Caco-2 (cell line): Measurements from ENCODE around the gene FARS2. TPM values are rescaled to one million over a fixed set of nuclear protein-coding genes. Genes with fewer than 3 reads are reported as not detected.

Source experiments
- BruUV-seq: library from RNA; stranded (reverse); fragments of 400-500 nt; replicated peaks from 2 replicates; lab custom pipeline; 2021; lab: Mats Ljungman, UMichigan
- CTCF ChIA-PET: fragments of 300-600 bp; sonication (Branson Sonifier 250); formaldehyde crosslinking; loops from one replicate; lab custom pipeline; 2022; ENCODE audit warnings: antibody characterized with exemption; lab: Charles Lee
- POLR2A ChIA-PET: fragments of 300-600 bp; sonication (Branson Sonifier 250); formaldehyde crosslinking; loops from one replicate; lab custom pipeline; 2022; ENCODE audit warnings: antibody characterized with exemption; lab: Charles Lee
- DNase-seq, 2 experiments: peaks; one replicate each; pipeline versions ENCODE4 v3.0.0 to v3.0.0-alpha.2; 2020 to 2022
- H3K27me3 ChIP-seq: replicated peaks from 2 replicates; pipeline ENCODE4 v1.6.0; 2011; ENCODE audit warnings: low read length; ENCODE audit not compliant: control insufficient read depth, insufficient read depth
- H3K36me3 ChIP-seq: 2 replicates; pipeline ENCODE4 v1.5.1; 2011; ENCODE audit warnings: low read length; ENCODE audit not compliant: control insufficient read depth, insufficient read depth
- H3K4me1 ChIP-seq: fragments of 250-450 bp; sonication (Bioruptor Pico); 2 replicates; pipeline ENCODE4 v1.5.1; 2020; ENCODE audit warnings: mild to moderate bottlenecking
- H3K4me3 ChIP-seq: 2 replicates; pipeline ENCODE4 v1.5.1; 2011; ENCODE audit warnings: low read depth, mild to moderate bottlenecking, control low read depth, low read length
- H3K9me3 ChIP-seq: fragments of 250-450 bp; sonication (Bioruptor Pico); 2 replicates; pipeline ENCODE4 v1.5.1; 2020; ENCODE audit warnings: mild to moderate bottlenecking, moderate library complexity
- H3K27ac Mint-ChIP-seq: one replicate; pipeline ENCODE4 v1.8.0; 2022; ENCODE audit warnings: mixed read lengths; ENCODE audit not compliant: unreplicated experiment
- H3K27me3 Mint-ChIP-seq: one replicate; pipeline ENCODE4 v1.8.0; 2022; ENCODE audit warnings: mixed read lengths; ENCODE audit not compliant: insufficient read depth, unreplicated experiment
- H3K36me3 Mint-ChIP-seq: one replicate; pipeline ENCODE4 v1.8.0; 2022; ENCODE audit warnings: mild to moderate bottlenecking, mixed read lengths; ENCODE audit not compliant: insufficient read depth, unreplicated experiment
- H3K4me1 Mint-ChIP-seq: one replicate; pipeline ENCODE4 v1.8.0; 2022; ENCODE audit warnings: low read depth, mixed read lengths; ENCODE audit not compliant: unreplicated experiment
- H3K4me3 Mint-ChIP-seq: one replicate; pipeline ENCODE4 v1.8.0; 2022; ENCODE audit warnings: mild to moderate bottlenecking, moderate library complexity, mixed read lengths; ENCODE audit not compliant: unreplicated experiment
- H3K9me3 Mint-ChIP-seq: one replicate; pipeline ENCODE4 v1.8.0; 2022; ENCODE audit warnings: mixed read lengths; ENCODE audit not compliant: unreplicated experiment
- intact Hi-C: fragments of 100-400 bp; cut with micrococcal nuclease; formaldehyde crosslinking; loops from one replicate; pipeline ENCODE4 v1.10.0; 2022; ENCODE audit not compliant: unreplicated experiment
- total RNA-seq: library from RNA; stranded (reverse); gene quantifications from 2 replicates; pipeline ENCODE4 v1.2.3, GENCODE V29; 2022
- TF ChIP-seq, protein P1 (sequence below), 2 experiments: fragments of 200-600 bp in 1 of 2; IDR thresholded peaks; 1 replicate in 1 of 2; 2 replicates in 1 of 2; pipeline versions ENCODE4 v1.5.1 to v1.8.0; 2011 to 2022; ENCODE audit warnings: antibody characterized with exemption in 1 of 2, control low read depth in 1 of 2, inconsistent platforms in 1 of 2, low read depth in 1 of 2, low read length in 1 of 2, mild to moderate bottlenecking in 1 of 2, moderate library complexity in 1 of 2; ENCODE audit not compliant: insufficient read depth in 1 of 2, severe bottlenecking in 1 of 2, unreplicated experiment in 1 of 2

Gene FARS2
- total RNA-seq, 1 experiment from 2014 or later = 15.4 TPM

DNA sequence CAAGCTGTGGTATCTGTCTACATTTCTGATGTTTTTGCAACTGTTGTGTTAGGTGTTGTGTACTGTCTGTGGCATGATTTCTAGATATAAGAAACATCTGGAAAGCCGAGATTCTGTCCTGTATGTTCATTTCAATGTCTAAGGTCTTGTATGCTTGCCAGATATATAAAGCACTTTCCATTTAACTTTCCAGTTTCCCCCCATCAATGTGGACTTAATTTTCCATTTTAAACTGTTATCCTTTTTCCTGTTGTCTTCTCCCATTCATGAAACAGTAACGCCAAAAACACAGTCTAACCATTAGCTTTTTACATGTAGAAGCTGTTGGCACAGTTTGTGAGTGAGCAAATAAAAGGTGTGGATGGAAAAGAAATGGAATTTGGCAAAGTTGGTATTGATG lies 181.6 kb downstream of the FARS2 start:
- H3K36me3 ChIP-seq = no peaks in the 10 kb centered on the region
- ChIA-PET POLR2A (no interaction called here), CTCF (no interaction called here)
- H3K27me3 ChIP-seq = no peaks in the 10 kb centered on the region
- H3K4me1 ChIP-seq = no peaks in the 10 kb centered on the region
- BruUV-seq = no TSS peak
- Mint-ChIP-seq H3K4me3 (no peak overlapping the region), H3K27ac (no peak overlapping the region), H3K36me3 (no peaks in the 10 kb centered on the region), H3K4me1 (peaks cover 6% of the 10 kb centered on the region), H3K27me3 (no peaks in the 10 kb centered on the region), H3K9me3 (no peaks in the 10 kb centered on the region)
- no peaks in the 10 kb centered on the region for H3K9me3 ChIP-seq
- H3K4me3 ChIP-seq = no peak overlapping the region
- DNase-seq = no peak
- TF ChIP-seq, protein P1, sequence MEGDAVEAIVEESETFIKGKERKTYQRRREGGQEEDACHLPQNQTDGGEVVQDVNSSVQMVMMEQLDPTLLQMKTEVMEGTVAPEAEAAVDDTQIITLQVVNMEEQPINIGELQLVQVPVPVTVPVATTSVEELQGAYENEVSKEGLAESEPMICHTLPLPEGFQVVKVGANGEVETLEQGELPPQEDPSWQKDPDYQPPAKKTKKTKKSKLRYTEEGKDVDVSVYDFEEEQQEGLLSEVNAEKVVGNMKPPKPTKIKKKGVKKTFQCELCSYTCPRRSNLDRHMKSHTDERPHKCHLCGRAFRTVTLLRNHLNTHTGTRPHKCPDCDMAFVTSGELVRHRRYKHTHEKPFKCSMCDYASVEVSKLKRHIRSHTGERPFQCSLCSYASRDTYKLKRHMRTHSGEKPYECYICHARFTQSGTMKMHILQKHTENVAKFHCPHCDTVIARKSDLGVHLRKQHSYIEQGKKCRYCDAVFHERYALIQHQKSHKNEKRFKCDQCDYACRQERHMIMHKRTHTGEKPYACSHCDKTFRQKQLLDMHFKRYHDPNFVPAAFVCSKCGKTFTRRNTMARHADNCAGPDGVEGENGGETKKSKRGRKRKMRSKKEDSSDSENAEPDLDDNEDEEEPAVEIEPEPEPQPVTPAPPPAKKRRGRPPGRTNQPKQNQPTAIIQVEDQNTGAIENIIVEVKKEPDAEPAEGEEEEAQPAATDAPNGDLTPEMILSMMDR (IDR thresholded peaks at IDR 0.05; ENCODE audit: insufficient read depth in 1 of 2, low read depth in 1 of 2, low read length in 1 of 2, severe bottlenecking in 1 of 2, unreplicated experiment in 1 of 2) = no peak
- intact Hi-C loops = no loop called here

DNA sequence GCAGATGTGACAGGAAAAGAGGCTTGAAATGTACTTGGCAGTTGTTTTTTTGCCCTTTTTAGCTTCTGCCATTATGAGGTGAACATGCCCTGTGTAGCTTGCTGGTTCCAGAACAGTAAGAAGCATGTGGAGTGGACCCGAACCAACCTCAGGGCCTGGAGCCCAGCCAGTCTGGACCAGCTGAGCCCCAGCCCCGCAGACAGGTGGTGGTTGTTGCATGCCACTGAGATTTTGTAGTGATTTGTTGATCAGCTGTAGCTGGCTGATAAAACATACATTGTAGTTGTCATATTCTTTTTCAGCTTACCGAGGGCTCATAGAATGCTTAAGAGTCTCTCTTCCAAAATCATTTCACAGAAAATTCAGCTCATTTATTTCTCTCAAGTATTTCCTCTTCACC lies 182.2 kb downstream of the FARS2 start:
- Mint-ChIP-seq H3K27me3 (no peaks in the 10 kb centered on the region), H3K36me3 (no peaks in the 10 kb centered on the region), H3K4me1 (peaks cover 6% of the 10 kb centered on the region), H3K9me3 (no peaks in the 10 kb centered on the region), H3K27ac (no peak overlapping the region), H3K4me3 (no peak overlapping the region)
- no peak for DNase-seq
- no peaks in the 10 kb centered on the region for H3K27me3 ChIP-seq
- H3K36me3 ChIP-seq = no peaks in the 10 kb centered on the region
- no TSS peak for BruUV-seq
- intact Hi-C loops = no loop called here
- no peaks in the 10 kb centered on the region for H3K4me1 ChIP-seq
- ChIA-PET CTCF (no interaction called here), POLR2A (no interaction called here)
- TF ChIP-seq, protein P1 (IDR thresholded peaks at IDR 0.05; ENCODE audit: insufficient read depth in 1 of 2, low read depth in 1 of 2, low read length in 1 of 2, severe bottlenecking in 1 of 2, unreplicated experiment in 1 of 2) = no peak
- no peak overlapping the region for H3K4me3 ChIP-seq
- H3K9me3 ChIP-seq = no peaks in the 10 kb centered on the region

DNA sequence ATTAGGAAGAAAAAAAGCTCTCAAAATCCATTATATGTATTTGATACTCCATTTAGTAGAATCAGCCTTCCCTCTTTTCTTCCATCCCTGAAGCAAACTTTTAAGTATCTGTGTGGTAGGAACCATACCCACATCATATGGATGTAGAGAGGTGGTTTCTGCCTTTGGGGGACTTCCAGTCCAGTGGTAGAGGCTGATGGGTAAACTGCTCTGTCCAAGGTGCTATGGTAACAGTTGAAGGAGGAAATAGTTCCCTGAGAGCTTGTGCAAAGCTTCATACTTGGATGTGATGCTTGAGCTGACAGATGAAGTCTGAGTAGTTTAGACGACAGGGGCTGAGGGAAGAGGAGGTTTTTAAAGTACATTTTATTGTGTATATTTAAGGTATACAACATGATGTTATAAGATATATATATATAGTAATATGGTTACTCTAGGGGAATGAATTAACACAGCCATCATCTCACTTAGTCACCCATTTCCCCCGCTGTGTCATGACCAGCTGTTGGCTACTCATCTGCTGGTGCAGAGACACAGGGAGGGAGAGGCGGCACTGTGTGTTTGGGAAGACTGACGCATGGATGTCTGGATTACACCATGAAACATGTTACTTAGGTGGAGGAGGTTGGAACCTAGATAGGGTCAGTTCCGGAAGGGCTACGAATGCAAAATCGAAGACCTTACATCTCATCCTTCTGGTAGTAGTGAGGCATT lies 185.2 kb downstream of the FARS2 start:
- CTCF ChIA-PET = interaction anchor here (1.0 kb wide), 1 partner anchor 25 kb away, joined by 3 read pairs; no protein-coding TSS in a partner anchor

More for the DNA sequence above, 185.2 kb downstream of the FARS2 start:
- Mint-ChIP-seq H3K36me3 (no peaks in the 10 kb centered on the region), H3K4me3 (no peak overlapping the region), H3K4me1 (no peaks in the 10 kb centered on the region), H3K27ac (no peak overlapping the region), H3K9me3 (no peaks in the 10 kb centered on the region), H3K27me3 (no peaks in the 10 kb centered on the region)
- intact Hi-C loops = no loop called here
- Histone ChIP-seq H3K27me3 (no peaks in the 10 kb centered on the region), H3K4me3 (no peak overlapping the region), H3K4me1 (no peaks in the 10 kb centered on the region), H3K36me3 (no peaks in the 10 kb centered on the region), H3K9me3 (no peaks in the 10 kb centered on the region)
- no TSS peak for BruUV-seq
- TF ChIP-seq, protein P1 (IDR thresholded peaks at IDR 0.05; ENCODE audit: insufficient read depth in 1 of 2, low read depth in 1 of 2, low read length in 1 of 2, severe bottlenecking in 1 of 2, unreplicated experiment in 1 of 2) = no peak
- POLR2A ChIA-PET = no interaction called here
- DNase-seq = no peak
